ENCODE measurements around the gene ATP5F1D. TPM values are rescaled to one million over a fixed set of nuclear protein-coding genes. Genes with fewer than 3 reads are reported as not detected.

The ATP5F1D gene
- total RNA-seq, 1 experiment from 2014 or later, result 17.9 TPM

DNA sequence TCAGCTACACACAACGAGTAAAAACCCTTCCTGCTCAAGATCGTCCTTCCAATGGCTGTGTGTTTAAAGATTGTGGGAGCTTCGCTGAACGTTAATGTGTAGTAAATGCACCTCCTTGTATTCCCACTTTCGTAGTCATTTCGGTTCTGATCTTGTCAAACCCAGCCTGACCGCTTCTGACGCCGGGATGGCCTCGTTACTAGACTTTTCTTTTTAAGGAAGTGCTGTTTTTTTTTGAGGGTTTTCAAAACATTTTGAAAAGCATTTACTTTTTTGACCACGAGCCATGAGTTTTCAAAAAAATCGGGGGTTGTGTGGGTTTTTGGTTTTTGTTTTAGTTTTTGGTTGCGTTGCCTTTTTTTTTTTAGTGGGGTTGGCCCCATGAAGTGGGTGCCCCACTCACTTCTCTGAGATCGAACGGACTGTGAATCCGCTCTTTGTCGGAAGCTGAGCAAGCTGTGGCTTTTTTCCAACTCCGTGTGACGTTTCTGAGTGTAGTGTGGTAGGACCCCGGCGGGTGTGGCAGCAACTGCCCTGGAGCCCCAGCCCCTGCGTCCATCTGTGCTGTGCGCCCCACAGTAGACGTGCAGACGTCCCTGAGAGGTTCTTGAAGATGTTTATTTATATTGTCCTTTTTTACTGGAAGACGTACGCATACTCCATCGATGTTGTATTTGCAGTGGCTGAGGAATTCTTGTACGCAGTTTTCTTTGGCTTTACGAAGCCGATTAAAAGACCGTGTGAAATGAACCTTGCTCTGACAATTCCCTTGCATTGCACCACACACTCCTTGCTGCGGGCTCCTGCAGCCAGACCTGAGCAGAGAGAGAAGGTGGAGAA lies 31.1 kb downstream of the ATP5F1D start:
- in situ Hi-C loops (cut with HindIII; ENCODE audit: low pct_unique_long_range_greater_than_20kb, low sequenced_read_pairs), result no loop called here
- no peak for DNase-seq (ENCODE audit: low read depth)

DNA sequence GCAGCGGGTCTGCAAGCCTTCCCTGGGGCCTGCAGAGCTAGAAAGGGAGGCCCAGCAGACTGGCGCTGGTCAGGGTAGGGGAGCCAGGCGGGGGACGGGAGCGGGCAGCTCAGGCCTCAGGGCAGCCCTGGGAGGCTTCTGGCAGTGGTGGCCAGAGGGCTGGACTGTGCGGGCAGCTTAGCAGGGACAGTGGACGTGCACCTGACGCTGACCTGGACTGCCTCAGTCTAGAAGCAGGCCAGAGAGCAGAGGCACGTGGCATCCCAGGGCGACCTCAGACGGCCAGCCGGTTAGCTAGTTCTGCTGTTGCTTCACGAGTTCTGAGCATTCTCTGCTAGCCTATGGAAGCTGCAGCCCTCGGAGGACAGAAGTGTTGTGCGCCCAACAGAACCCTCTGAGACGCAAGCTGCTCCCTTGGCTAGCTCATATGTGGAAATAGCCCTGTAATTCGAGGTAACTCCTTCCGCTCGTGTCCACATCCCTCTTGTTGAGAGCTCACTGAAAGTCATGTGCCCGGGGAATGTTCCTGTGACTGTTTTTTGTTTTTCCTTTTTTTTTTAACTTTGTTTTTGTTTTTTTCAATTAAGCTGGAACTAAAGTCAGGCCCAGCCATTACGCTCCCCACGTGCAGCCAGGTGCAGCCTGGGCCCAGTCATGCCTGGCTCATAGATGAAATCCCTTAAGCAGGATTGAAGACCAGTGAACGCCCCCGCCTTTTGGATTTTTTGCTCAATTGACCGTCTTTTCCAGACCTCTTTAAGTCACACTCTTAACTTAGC lies 31.9 kb downstream of the ATP5F1D start:
- no peak for DNase-seq (ENCODE audit: low read depth)
- in situ Hi-C loops (cut with HindIII; ENCODE audit: low pct_unique_long_range_greater_than_20kb, low sequenced_read_pairs), result no loop called here

DNA sequence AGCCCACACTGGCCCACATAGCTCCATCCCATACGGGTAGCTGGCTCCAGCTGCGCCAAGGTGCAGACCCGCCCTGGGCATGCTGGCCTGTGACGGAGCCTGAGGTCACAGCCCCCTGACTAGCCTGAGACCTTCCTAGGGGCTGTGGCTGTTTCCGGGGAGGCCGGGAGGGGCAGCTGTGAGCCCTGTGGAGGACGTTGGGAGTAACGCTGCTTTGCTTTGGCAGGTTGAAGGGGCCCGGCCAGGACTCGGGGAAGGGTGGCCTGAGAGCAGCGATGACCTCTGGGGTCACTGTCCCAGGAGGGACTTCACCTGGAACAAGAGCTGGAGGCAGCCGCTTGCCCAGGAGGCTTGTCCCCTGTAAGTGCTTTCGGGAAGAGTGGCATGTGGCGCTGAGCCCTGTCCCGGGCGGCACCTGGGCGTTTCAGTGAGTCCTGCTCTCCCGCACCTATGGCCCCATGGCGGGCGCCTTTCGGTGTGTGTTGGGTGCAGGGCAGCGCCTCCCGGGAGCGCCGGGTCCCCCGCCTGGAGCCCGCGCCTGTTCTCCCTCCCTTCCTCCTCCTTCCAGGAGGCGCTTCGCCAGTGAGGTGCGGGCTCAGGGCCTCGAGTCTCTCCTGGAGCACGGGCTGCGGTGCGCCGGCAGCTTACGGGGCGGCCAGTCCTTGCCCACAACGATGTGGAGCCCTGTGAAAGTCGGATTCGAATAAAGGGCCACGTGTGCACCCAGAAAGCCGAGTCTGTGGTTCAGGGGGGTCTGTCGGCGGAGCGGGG lies 32.7 kb downstream of the ATP5F1D start:
- DNase-seq (ENCODE audit: low read depth), result no peak
- in situ Hi-C loops (cut with HindIII; ENCODE audit: low pct_unique_long_range_greater_than_20kb, low sequenced_read_pairs), result no loop called here

DNA sequence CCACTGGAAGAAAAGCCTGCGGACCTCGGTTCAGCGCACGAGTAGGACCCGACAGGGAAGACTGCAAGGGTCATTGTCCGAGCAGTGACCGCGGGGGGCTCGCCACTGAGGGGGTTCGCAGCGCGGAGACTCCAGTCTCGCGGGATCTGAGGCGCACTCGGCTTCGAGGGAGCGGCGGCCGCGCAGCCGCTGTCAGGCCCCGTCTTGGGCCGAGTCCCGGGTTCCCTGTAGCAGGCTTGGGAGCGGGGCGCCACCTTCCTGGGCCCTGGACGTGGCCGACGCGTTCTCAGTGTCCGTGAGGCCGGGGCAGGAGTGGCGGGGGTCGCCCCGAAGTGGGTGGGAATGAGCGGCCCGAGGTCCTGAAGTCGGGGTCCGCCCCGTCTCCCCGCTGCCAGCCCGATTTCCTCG lies 33.3 kb downstream of the ATP5F1D start:
- in situ Hi-C loops (cut with HindIII; ENCODE audit: low pct_unique_long_range_greater_than_20kb, low sequenced_read_pairs), result no loop called here

DNA sequence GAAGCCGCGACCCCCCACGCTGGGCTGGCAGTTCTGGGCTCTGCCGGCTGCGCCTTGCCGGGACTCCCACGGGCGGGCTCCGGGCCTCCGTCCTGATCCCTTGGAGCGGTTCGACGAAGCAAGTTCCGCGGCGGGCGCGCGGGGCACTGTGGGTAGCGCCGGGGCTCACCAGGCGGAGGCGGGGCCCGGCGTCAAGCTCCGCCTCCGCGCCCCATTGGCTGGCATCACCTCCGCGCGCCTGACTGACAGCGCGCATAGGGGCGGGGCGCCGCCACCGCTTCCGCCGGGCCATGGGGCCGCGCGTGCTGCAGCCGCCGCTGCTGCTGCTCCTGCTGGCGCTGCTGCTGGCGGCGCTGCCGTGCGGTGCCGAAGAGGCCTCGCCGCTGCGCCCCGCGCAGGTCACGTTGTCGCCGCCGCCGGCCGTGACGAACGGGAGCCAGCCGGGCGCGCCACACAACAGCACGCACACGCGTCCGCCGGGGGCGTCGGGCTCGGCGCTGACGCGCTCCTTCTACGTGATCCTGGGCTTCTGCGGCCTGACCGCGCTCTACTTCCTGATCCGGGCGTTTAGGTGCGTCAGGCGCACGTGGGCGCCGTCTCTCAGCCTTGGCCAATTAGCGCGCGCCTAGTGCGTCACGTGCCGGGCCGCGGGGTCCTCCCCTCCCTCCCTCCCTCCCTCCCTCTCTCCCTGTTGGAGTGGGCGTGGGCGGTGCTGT lies 33.9 kb downstream of the ATP5F1D start, which contains the start of gene FAM174C:
Gene FAM174C, plus strand, starts transcription at position 271 of the 716 bp plus-strand sequence. Its CDS starts 20 bp downstream, at position 291.
- DNase-seq (ENCODE audit: low read depth), result peak; percentile 93

More for the DNA sequence above, 33.3 kb downstream of the ATP5F1D start:
- no peak for DNase-seq (ENCODE audit: low read depth)

DNA sequence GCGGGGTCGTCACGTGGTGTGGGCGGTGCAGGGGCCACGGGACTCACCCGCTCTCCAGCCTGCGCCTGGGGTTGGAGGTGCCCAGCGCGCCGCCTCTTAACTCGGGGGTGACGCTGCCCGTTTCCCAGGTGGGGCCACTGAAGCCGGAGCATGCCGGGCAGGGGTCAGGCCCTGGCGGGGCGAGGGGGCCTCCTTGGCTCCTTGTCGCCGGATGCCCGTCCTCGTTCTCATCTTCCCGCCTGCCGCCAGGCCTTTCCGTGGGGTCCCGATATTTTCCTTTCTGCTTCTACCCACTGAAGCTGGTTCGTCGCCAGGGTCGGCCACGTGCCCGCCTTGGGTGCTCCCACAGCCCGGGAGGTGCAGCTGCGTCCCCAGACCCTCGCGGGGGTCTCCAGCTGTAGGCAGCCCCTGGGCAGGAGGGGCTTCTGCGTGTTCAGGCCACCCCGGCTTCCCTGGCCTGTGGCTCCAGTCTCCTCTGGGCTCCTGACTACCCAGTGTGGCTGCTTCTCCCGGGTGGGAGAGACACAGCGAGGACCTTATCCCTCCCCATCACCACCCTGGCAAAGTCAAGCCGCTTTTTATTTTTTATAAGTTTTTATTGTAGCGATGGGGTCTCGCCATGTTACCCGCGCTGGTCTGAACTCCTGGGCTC lies 34.6 kb downstream of the ATP5F1D start:
- DNase-seq (ENCODE audit: low read depth), result no peak
- in situ Hi-C loops (cut with HindIII; ENCODE audit: low pct_unique_long_range_greater_than_20kb, low sequenced_read_pairs), result no loop called here

More for the DNA sequence above, 33.9 kb downstream of the ATP5F1D start, which contains the start of gene FAM174C:
- in situ Hi-C loops (cut with HindIII; ENCODE audit: low pct_unique_long_range_greater_than_20kb, low sequenced_read_pairs), result no loop called here

DNA sequence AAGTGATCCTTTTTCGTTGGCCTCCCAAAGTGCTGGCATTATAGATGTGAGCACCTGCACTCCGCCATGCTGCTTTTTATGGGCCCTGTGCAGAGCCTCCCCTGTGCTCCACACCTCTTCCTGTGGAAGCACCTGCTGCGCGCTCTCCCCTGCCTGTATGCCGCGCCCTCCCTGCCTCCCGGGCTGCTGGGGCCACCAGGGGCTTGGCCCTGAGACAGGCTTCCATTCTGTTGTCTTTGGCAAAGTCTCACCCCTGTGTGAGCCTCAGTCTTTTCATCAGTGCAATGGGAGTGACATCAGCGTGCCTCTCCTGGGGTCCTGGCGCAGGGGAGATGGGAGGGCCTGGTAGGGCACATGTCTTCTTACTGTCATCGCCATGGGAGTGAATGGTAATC lies 35.1 kb downstream of the ATP5F1D start:
- DNase-seq (ENCODE audit: low read depth), result no peak
- in situ Hi-C loops (cut with HindIII; ENCODE audit: low pct_unique_long_range_greater_than_20kb, low sequenced_read_pairs), result no loop called here

DNA sequence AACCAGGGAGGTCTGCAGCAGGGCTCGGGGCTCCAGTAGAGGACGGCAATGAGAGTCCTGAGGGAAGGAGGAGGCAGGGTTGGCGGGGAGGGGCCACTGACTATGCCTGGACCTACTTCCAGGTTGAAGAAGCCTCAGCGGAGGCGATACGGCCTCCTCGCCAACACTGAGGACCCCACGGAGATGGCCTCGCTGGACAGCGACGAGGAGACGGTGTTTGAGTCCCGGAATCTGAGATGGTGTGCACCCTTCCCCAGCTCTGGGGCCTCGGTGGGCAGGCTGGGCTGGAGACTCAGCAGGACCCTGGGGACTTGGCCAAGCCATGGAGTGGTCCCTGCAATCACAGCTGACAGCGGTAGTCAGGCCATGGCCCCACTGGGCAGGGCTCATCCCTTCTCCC lies 35.5 kb downstream of the ATP5F1D start:
- no peak for DNase-seq (ENCODE audit: low read depth)
- in situ Hi-C loops (cut with HindIII; ENCODE audit: low pct_unique_long_range_greater_than_20kb, low sequenced_read_pairs), result no loop called here

DNA sequence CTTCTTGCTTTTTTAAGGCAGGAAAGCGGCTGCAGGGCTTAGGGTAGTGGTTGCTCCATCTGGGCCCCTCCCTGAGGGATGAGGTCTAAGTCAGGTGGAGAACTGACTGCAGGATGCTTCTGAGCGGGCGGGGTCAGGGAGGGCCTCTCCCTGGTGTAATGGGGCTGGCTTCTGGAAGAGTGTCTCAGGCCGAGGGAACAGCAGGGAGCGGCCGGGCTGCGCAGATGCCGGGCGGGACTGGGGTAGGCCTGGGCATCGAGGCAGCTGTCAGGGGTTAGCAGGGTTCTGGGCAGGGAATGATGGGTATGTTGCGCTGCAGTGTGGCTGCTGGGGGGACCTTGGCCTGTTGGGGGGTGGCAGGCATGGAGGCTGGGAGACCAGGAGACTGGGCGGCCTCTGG lies 36.5 kb downstream of the ATP5F1D start:
- in situ Hi-C loops (cut with HindIII; ENCODE audit: low pct_unique_long_range_greater_than_20kb, low sequenced_read_pairs), result no loop called here

DNA sequence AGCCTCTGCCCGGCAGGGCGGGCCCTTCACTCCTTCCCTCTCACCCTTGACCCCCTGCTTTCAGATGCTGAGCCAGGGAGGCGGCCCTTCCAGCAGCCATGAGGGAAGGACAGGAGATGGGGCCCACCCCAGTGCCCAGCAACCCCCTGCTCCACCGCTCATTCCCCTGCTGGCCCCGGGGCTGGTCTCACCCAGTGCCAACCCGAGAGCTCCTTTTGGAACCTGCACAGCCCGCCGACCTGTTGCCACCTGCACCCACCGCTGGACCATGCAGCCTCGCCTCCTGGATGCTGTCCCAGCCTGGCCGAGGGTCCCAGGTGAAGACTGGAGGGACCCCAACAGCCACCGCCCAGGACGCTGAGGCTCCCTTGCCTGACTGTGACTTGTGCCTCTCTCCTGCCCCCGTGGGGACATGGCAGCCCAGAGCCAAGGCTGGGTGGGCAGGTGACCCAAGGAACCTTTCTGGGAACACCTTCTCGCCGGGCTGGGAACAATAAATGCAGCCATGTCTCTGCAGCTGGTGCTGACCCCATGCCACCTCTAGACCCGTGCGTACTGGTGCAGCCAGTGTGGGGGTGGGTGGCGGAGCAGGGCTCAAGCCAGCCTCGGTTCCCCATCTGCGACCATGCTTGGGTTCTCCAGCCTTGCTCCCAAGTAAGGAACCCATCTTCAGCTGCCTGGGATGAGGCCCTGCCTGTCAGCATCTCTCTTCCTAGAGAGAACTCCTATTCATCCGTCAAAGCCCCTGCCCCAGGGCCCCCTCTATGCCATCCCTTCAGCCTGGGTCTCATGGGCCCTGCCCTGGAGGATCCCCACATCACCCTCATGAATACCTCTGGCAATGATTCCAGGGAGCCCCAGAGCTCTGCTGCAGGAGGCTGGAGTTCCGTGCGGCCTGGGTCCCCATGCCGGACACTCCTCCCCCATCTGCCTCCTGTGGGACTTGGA lies 37.4 kb downstream of the ATP5F1D start:
- in situ Hi-C loops (cut with HindIII; ENCODE audit: low pct_unique_long_range_greater_than_20kb, low sequenced_read_pairs), result no loop called here
- no peak for DNase-seq (ENCODE audit: low read depth)

More for the DNA sequence above, 36.5 kb downstream of the ATP5F1D start:
- no peak for DNase-seq (ENCODE audit: low read depth)

DNA sequence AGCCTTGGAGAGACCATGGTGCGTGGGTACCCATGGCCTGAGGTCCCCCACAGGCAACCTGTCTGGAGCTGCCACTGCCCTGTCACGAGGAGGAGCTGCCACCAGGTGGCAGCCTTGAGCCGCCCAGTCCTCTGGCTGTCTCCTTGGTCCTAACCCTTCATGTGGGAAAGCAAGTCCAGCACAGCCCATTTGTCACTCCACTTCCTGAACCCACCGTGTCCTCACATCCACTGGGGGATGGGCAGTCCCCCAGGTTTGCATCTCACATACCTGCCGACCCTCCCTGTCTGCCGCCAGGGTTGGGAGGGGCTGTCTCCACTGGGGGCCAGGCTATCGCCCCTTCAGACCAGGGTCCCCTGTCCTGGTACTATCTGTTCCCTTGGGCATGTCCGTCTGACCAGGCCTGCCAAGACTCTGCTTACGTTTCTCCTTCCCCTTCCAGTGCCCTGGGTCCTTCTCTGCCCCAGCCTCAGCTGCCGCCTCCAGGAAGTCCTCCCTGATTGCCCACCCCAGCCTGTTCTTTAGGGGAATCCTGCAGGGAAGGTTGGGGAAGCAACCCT lies 38.3 kb downstream of the ATP5F1D start:
- DNase-seq (ENCODE audit: low read depth), result peak; percentile 59
- in situ Hi-C loops (cut with HindIII; ENCODE audit: low pct_unique_long_range_greater_than_20kb, low sequenced_read_pairs), result no loop called here

DNA sequence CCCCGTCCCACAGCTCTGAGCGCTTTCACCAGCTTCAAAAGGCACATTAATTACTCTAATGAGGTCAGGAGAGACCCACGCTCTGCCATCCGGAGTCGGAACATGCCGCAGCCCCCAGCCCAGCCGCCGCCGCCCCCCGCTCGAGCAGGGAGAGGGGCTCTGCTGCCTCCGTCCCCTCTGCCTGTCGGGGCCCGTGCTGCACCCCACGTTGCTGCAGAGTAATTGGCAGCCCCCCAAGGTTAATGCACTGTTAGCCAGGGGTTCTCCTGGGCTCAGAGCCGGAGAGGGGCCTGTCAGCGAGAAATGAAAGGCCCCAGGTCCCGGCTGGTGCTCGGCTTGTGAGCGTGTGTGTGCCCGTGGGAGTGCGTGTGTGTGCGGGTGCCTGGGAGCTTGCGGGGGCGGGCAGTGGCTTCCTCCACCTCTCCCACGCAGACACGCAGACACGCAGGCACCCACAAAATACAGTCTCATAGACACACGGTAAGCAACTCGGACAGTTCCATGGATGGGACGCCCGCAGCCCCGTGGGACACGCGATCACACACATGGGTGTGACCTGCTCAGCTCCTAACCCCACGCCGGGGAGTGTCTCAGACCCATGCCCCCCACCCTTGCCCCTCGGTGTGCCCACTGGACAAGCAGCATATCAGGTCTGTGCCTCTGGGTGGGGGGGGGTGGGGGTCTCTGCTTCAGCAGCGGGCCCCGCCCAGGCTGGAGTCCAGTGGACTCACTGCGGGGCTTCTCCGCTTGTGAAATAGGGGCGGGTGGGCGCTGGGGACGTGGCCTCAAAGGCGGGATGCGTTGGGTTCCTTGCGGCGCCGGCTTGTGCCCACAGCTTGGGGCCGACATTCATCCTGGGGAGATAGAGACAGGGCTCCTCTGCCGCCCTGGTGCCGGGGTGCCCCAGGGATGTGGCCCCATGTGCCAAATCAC lies 39.4 kb downstream of the ATP5F1D start:
- in situ Hi-C loops (cut with HindIII; ENCODE audit: low pct_unique_long_range_greater_than_20kb, low sequenced_read_pairs), result no loop called here
- DNase-seq (ENCODE audit: low read depth), result no peak

DNA sequence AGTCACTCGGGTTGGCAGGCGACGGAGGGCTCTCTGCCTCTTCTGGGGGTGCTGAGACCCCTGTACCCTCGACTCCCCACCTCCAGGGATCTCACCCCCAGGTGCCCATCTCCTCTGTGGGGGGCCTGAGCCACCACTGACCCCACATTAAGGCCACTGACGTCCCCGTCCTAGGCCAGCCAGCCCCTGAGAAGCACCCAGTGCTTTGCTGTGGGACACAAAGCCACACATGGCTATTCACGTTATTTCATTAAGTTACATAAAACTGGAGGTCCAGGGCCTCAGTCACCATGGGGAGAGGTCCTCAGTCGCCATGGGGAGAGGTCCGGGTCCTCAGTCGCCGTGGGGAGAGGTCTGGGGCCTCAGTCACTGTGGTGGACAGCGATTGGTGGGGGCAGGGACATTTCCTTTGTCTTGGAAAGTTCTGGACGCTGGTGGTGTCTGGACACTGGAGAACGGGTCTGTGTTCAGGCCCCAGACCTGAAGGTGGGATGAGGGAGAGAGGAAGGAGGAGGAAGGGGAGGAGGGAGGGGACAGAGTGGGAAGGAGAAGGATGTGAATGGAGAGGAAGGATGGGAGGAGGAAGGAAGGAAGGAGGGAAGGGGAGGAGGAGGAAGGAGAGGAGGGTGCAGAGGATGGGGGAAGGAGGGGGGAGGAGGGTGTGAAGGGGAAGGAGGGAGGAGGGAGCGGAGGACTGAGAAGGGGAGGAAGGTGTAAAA lies 40.2 kb downstream of the ATP5F1D start:
- in situ Hi-C loops (cut with HindIII; ENCODE audit: low pct_unique_long_range_greater_than_20kb, low sequenced_read_pairs), result no loop called here
- no peak for DNase-seq (ENCODE audit: low read depth)

DNA sequence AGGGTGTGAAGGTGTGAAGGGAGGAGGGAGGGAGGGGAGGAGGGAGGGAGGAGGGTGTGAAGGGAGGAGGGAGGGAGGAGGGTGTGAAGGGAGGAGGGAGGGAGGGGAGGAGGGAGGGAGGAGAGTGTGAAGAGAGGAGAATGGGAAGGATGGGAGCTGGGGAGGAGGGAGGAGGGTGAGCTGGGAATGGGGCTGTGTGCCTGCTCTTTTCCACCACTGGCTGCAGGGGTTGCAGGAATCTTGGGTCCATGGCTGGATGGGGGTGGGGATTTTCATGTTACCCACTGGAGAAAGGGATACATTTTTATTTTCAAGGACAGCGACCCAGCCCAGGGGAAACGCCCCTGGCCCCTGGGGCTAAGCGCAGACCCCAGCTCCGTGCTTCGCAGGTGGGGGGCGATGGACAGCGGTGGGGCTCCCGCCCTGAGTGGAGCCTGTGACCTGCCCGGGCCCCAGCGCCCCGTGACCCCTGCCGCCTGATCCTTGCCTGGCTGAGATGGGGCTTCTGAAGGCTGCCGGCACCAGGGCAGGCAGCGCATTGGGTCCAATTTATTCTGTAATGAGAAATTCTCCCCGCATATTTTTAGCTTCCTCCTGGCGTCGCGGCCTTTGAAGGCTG lies 41.1 kb downstream of the ATP5F1D start:
- DNase-seq (ENCODE audit: low read depth), result no peak
- in situ Hi-C loops (cut with HindIII; ENCODE audit: low pct_unique_long_range_greater_than_20kb, low sequenced_read_pairs), result no loop called here
